ENCODE results near the gene SHD.
"Not testable (repeated sequence)": the region's sequence is repeated elsewhere in the genome, so short reads cannot be mapped to it uniquely, and the experiment has no call there.

Gene SHD

GRCh38 chr19:4264812-4265211 is 14.3 kb upstream of the SHD start:
- no peak overlapping the region for H3K4me3 ChIP-seq (ENCODE audit: low read length)
- no peak for DNase-seq (ENCODE audit: low read depth, low spot score)

- DNase-seq (ENCODE audit: low read depth, low spot score) = no peak
- H3K4me3 ChIP-seq (ENCODE audit: low read length) = no peak overlapping the region
Measured at GRCh38 chr19:4266253-4267000, 12.6 kb upstream of the SHD start.

- peak; percentile 65 for DNase-seq (ENCODE audit: low read depth, low spot score)
- no peak overlapping the region for H3K4me3 ChIP-seq (ENCODE audit: low read length)
Measured at GRCh38 chr19:4267101-4267900, 11.8 kb upstream of the SHD start.

- DNase-seq (ENCODE audit: low read depth, low spot score) = no peak
- H3K4me3 ChIP-seq (ENCODE audit: low read length) = no peak overlapping the region
Measured at GRCh38 chr19:4267901-4268815, 10.9 kb upstream of the SHD start.

- DNase-seq (ENCODE audit: low read depth, low spot score) = no peak
Measured at GRCh38 chr19:4268816-4269430, 10.1 kb upstream of the SHD start.

GRCh38 chr19:4272894-4273293 is 6.2 kb upstream of the SHD start:
- H3K4me3 ChIP-seq (ENCODE audit: low read length) = no peak overlapping the region
- DNase-seq (ENCODE audit: low read depth, low spot score) = no peak

More at GRCh38 chr19:4268816-4269430, 10.1 kb upstream of the SHD start:
- H3K4me3 ChIP-seq (ENCODE audit: low read length) = no peak overlapping the region

GRCh38 chr19:4274321-4274686 is 4.8 kb upstream of the SHD start:
- not testable (repeated sequence) for DNase-seq (ENCODE audit: low read depth, low spot score); H3K4me3 ChIP-seq (ENCODE audit: low read length)

GRCh38 chr19:4277191-4277696 is 1.8 kb upstream of the SHD start:
- no peak for DNase-seq (ENCODE audit: low read depth, low spot score)
- H3K4me3 ChIP-seq (ENCODE audit: low read length) = no peak overlapping the region

GRCh38 chr19:4278010-4278409 is 1.1 kb upstream of the SHD start:
- DNase-seq (ENCODE audit: low read depth, low spot score) = no peak
- H3K4me3 ChIP-seq (ENCODE audit: low read length) = no peak overlapping the region

- DNase-seq (ENCODE audit: low read depth, low spot score) = no peak
- no peak overlapping the region for H3K4me3 ChIP-seq (ENCODE audit: low read length)
Measured at GRCh38 chr19:4279267-4279529, 132 bp downstream of the SHD start.

GRCh38 chr19:4279530-4280422 is 710 bp downstream of the SHD start:
- no peak overlapping the region for H3K4me3 ChIP-seq (ENCODE audit: low read length)
- DNase-seq (ENCODE audit: low read depth, low spot score) = no peak

GRCh38 chr19:4284176-4284958 is 5.3 kb downstream of the SHD start:
- no peak overlapping the region for H3K4me3 ChIP-seq (ENCODE audit: low read length)
- no peak for DNase-seq (ENCODE audit: low read depth, low spot score)

GRCh38 chr19:4284974-4285373 is 5.9 kb downstream of the SHD start:
- DNase-seq (ENCODE audit: low read depth, low spot score) = no peak
- no peak overlapping the region for H3K4me3 ChIP-seq (ENCODE audit: low read length)

- H3K4me3 ChIP-seq (ENCODE audit: low read length); DNase-seq (ENCODE audit: low read depth, low spot score): not testable (repeated sequence)
Measured at GRCh38 chr19:4286141-4286540, 7.1 kb downstream of the SHD start.

- DNase-seq (ENCODE audit: low read depth, low spot score) = no peak
- no peak overlapping the region for H3K4me3 ChIP-seq (ENCODE audit: low read length)
Measured at GRCh38 chr19:4288091-4288777, 9.2 kb downstream of the SHD start.

- no peak for DNase-seq (ENCODE audit: low read depth, low spot score)
- no peak overlapping the region for H3K4me3 ChIP-seq (ENCODE audit: low read length)
Measured at GRCh38 chr19:4291184-4291732, 12.2 kb downstream of the SHD start.

- H3K4me3 ChIP-seq (ENCODE audit: low read length) = no peak overlapping the region
- DNase-seq (ENCODE audit: low read depth, low spot score) = no peak
Measured at GRCh38 chr19:4292515-4292914, 13.4 kb downstream of the SHD start.

All from Jurkat, Clone E6-1 (cell line).